Activated T-cell treated with anti-CD3 and anti-CD28 coated beads for 24 hours (primary cell): ENCODE results near the gene HYKK.
"Not testable (repeated sequence)": the region's sequence is repeated elsewhere in the genome, so short reads cannot be mapped to it uniquely, and the experiment has no call there.

Experiments used
- DNase-seq: peaks from one replicate; pipeline ENCODE4 v3.0.0-alpha.2; 2020; ENCODE audit warnings: low read depth

HYKK gene

GRCh38 chr15:78540141-78540870 lies 32.9 kb downstream of the HYKK start, which contains the start of gene PSMA4:
Gene PSMA4, plus strand, starts transcription at chr15:78540444. Its CDS starts 1,484 bp downstream, at chr15:78541928.
- peak; percentile 94 for DNase-seq

GRCh38 chr15:78540871-78541743 lies 33.7 kb downstream of the HYKK start:
- DNase-seq = peak; percentile 10

GRCh38 chr15:78541744-78542034 lies 34.3 kb downstream of the HYKK start:
- DNase-seq = no peak

- DNase-seq = no peak
Measured at GRCh38 chr15:78542647-78543046, 35.3 kb downstream of the HYKK start.

- no peak for DNase-seq
Measured at GRCh38 chr15:78550194-78550593, 42.8 kb downstream of the HYKK start.

GRCh38 chr15:78550815-78551214 lies 43.4 kb downstream of the HYKK start:
- DNase-seq = no peak

GRCh38 chr15:78551902-78552301 lies 44.5 kb downstream of the HYKK start:
- DNase-seq = no peak

GRCh38 chr15:78552597-78552996 lies 45.2 kb downstream of the HYKK start:
- no peak for DNase-seq

GRCh38 chr15:78560201-78560600 lies 52.8 kb downstream of the HYKK start:
- DNase-seq = not testable (repeated sequence)

- no peak for DNase-seq
Measured at GRCh38 chr15:78561490-78561889, 54.1 kb downstream of the HYKK start.

GRCh38 chr15:78563092-78563491 lies 55.7 kb downstream of the HYKK start:
- DNase-seq = no peak

- DNase-seq = no peak
Measured at GRCh38 chr15:78564743-78565096, 57.3 kb downstream of the HYKK start.

GRCh38 chr15:78565097-78565950 lies 57.9 kb downstream of the HYKK start, which contains the start of gene CHRNA5:
Gene CHRNA5, plus strand, starts transcription at chr15:78565520. Its CDS starts 200 bp downstream, at chr15:78565720.
- peak; percentile 74 for DNase-seq

- no peak for DNase-seq
Measured at GRCh38 chr15:78565951-78566774, 58.8 kb downstream of the HYKK start.

GRCh38 chr15:78567531-78567930 lies 60.2 kb downstream of the HYKK start:
- DNase-seq = no peak

- DNase-seq = no peak
Measured at GRCh38 chr15:78570710-78571109, 63.3 kb downstream of the HYKK start.

GRCh38 chr15:78571382-78571781 lies 64.0 kb downstream of the HYKK start:
- DNase-seq = no peak

GRCh38 chr15:78573416-78573815 lies 66.0 kb downstream of the HYKK start:
- no peak for DNase-seq

- DNase-seq = no peak
Measured at GRCh38 chr15:78574944-78575343, 67.6 kb downstream of the HYKK start.
